Naive thymus-derived CD4-positive, alpha-beta T cell (primary cell): Measurements from ENCODE around the gene DNMT1. TPM values are rescaled to one million over a fixed set of nuclear protein-coding genes. Genes with fewer than 3 reads are reported as not detected.

Experiments
- ATAC-seq: fragments of 150-1000 bp; cut with Tn5 transposase; 2 replicates; pipeline ENCODE4 v1.10.0; 2021; ENCODE audit warnings: mild to moderate bottlenecking, moderate library complexity
- CTCF ChIA-PET: fragments of 350-600 bp; sonication (Branson Sonifier 250); formaldehyde crosslinking; loops from one replicate; lab custom pipeline; 2021; ENCODE audit warnings: antibody characterized with exemption; lab: Charles Lee
- POLR2A ChIA-PET: fragments of 350-600 bp; sonication (Branson Sonifier 250); formaldehyde crosslinking; loops from one replicate; lab custom pipeline; 2021; ENCODE audit warnings: antibody characterized with exemption, inconsistent platforms; lab: Charles Lee
- DNase-seq, 9 donors: peaks; one replicate each; pipeline versions ENCODE4 v3.0.0 to v3.0.0-alpha.2; 2020 to 2022; ENCODE audit warnings: mixed read lengths in 1 of 9
- H3K27ac ChIP-seq: one replicate; pipeline ENCODE4 v1.7.0; 2013; ENCODE audit warnings: mild to moderate bottlenecking, low read depth, low read length, moderate library complexity
- H3K27me3 ChIP-seq, 2 donors: one replicate each; pipeline ENCODE4 v1.7.0; 2013; ENCODE audit warnings: low read length in 2 of 2, mild to moderate bottlenecking in 2 of 2, moderate library complexity in 2 of 2; ENCODE audit not compliant: control insufficient read depth in 2 of 2, insufficient read depth in 2 of 2
- H3K36me3 ChIP-seq, 3 experiments: 1 replicate in 2 of 3; 2 replicates in 1 of 3; pipeline ENCODE4 v1.7.0; 2013; ENCODE audit warnings: low read length in 3 of 3, mild to moderate bottlenecking in 3 of 3, moderate library complexity in 1 of 3; ENCODE audit not compliant: insufficient read depth in 3 of 3, control insufficient read depth in 2 of 3
- H3K4me1 ChIP-seq, 2 donors: one replicate each; pipeline ENCODE4 v1.7.0; 2013; ENCODE audit warnings: low read length in 2 of 2, mild to moderate bottlenecking in 2 of 2, moderate library complexity in 1 of 2; ENCODE audit not compliant: control insufficient read depth in 2 of 2, insufficient read depth in 2 of 2
- H3K4me3 ChIP-seq: 2 replicates; pipeline ENCODE4 v1.7.0; 2013; ENCODE audit warnings: mild to moderate bottlenecking, low read length
- H3K9me3 ChIP-seq, 3 experiments: 1 replicate in 2 of 3; 2 replicates in 1 of 3; pipeline ENCODE4 v1.7.0; 2013; ENCODE audit warnings: low read length in 3 of 3; ENCODE audit not compliant: control insufficient read depth in 2 of 3
- H3K27ac Mint-ChIP-seq, 9 donors: one replicate each; pipeline ENCODE4 v1.8.0; 2020 to 2022; ENCODE audit warnings: mixed read lengths in 9 of 9, mild to moderate bottlenecking in 8 of 9, moderate library complexity in 5 of 9, inconsistent platforms in 2 of 9
- H3K27me3 Mint-ChIP-seq, 5 donors: one replicate each; pipeline ENCODE4 v1.8.0; 2021 to 2022; ENCODE audit warnings: mixed read lengths in 5 of 5, mild to moderate bottlenecking in 1 of 5
- H3K36me3 Mint-ChIP-seq, 5 donors: one replicate each; pipeline ENCODE4 v1.8.0; 2020 to 2022; ENCODE audit warnings: mixed read lengths in 5 of 5, mild to moderate bottlenecking in 3 of 5, inconsistent platforms in 1 of 5
- H3K4me1 Mint-ChIP-seq, 7 donors: one replicate each; pipeline ENCODE4 v1.8.0; 2020 to 2022; ENCODE audit warnings: mixed read lengths in 7 of 7, mild to moderate bottlenecking in 3 of 7, inconsistent platforms in 1 of 7
- H3K4me3 Mint-ChIP-seq, 10 donors: one replicate each; pipeline ENCODE4 v1.8.0; 2020 to 2022; ENCODE audit warnings: mild to moderate bottlenecking in 10 of 10, mixed read lengths in 10 of 10, moderate library complexity in 6 of 10, inconsistent platforms in 2 of 10
- H3K9me3 Mint-ChIP-seq, 11 donors: one replicate each; pipeline ENCODE4 v1.8.0; 2020 to 2022; ENCODE audit warnings: mixed read lengths in 11 of 11, mild to moderate bottlenecking in 4 of 11, inconsistent platforms in 1 of 11, moderate library complexity in 1 of 11
- intact Hi-C, 2 donors: fragments of 100-400 bp; cut with micrococcal nuclease; formaldehyde crosslinking; loops; one replicate each; pipeline ENCODE4 v1.15.1; 2023
- polyA plus RNA-seq, 2 donors: library from polyadenylated mRNA; unstranded; fragments of 300-500 nt; fragmentation: Illumina TruSeq; gene quantifications; one replicate each; pipeline ENCODE4 v1.2.3, GENCODE V29; 2021
- total RNA-seq, 6 experiments: library from RNA in 5 of 6; stranded (reverse) in 5 of 6; gene quantifications; 1 replicate in 5 of 6; 2 replicates in 1 of 6; pipeline ENCODE4 v1.2.3 and lab custom pipeline; 2021 to 2026

DNMT1 gene
- total and polyA plus RNA-seq, 7 experiments from 2014 or later = 113 to 334 (median 187) TPM

- H3K9me3 Mint-ChIP-seq = no peaks in the 10 kb centered on the region
- H3K4me3 Mint-ChIP-seq = no peak overlapping the region
- ATAC-seq (no peak), DNase-seq (no peak)
- ChIA-PET POLR2A (interaction anchor here (1.2 kb wide), 1 partner anchor 15 kb away, joined by 3 read pairs; no protein-coding TSS in a partner anchor), CTCF (no interaction called here)
- intact Hi-C loops = loop anchor here in 1 of 2 donors (5.0 kb wide), 1 partner anchor 208 kb away; the partner anchor contains the start of gene RAVER1
- no peaks in the 10 kb centered on the region for H3K27me3 Mint-ChIP-seq
- Histone ChIP-seq H3K9me3 (no peaks in the 10 kb centered on the region), H3K4me3 (no peak overlapping the region), H3K27me3 (no peaks in the 10 kb centered on the region), H3K4me1 (peaks cover 0 to 3% of the 10 kb centered on the region in 2 donors), H3K36me3 (peaks cover 0 to 3% (median 0%) of the 10 kb centered on the region in 3 experiments), H3K27ac (no peak overlapping the region)
- peak overlapping the region in 3 of 9 donors; percentile 18 to 52 (median 28) for H3K27ac Mint-ChIP-seq
- H3K4me1 Mint-ChIP-seq = peaks cover 5 to 10% (median 8%) of the 10 kb centered on the region in 7 donors
- H3K36me3 Mint-ChIP-seq = peaks cover 0 to 9% (median 4%) of the 10 kb centered on the region in 5 donors
These were observed 70.3 kb downstream of the DNMT1 start for GRCh38 chr19:10124429-10124828.

GRCh38 chr19:10122045-10122444, 72.7 kb downstream of the DNMT1 start:
- Histone ChIP-seq H3K9me3 (no peaks in the 10 kb centered on the region), H3K27me3 (no peaks in the 10 kb centered on the region), H3K36me3 (peaks cover 6 to 22% (median 7%) of the 10 kb centered on the region in 3 experiments), H3K4me1 (peaks cover 10 to 25% of the 10 kb centered on the region in 2 donors), H3K27ac (no peak overlapping the region), H3K4me3 (no peak overlapping the region)
- Mint-ChIP-seq H3K27me3 (no peaks in the 10 kb centered on the region), H3K27ac (peak overlapping the region in 3 of 9 donors; percentile 46 to 54 (median 49)), H3K4me3 (no peak overlapping the region), H3K36me3 (peaks cover 0 to 11% (median 4%) of the 10 kb centered on the region in 5 donors), H3K4me1 (peaks cover 5 to 19% (median 14%) of the 10 kb centered on the region in 7 donors), H3K9me3 (no peaks in the 10 kb centered on the region)
- intact Hi-C loops = loop anchor here in 1 of 2 donors (5.0 kb wide), 1 partner anchor 210 kb away; the partner anchor contains the start of gene RAVER1
- ATAC-seq (no peak), DNase-seq (no peak)
- ChIA-PET POLR2A (interaction anchor here (0.7 to 8.9 kb wide), 4 partner anchors 10 to 340 kb away, joined by 3 to 85 read pairs (median 5); partner anchors contain the start of gene PPAN), CTCF (interaction anchor here (1.1 to 2.1 kb wide), 2 partner anchors 21 to 73 kb away, joined by 4 to 11 read pairs; no protein-coding TSS in a partner anchor)

GRCh38 chr19:10120538-10121189, 74.1 kb downstream of the DNMT1 start:
- ATAC-seq (no peak), DNase-seq (no peak)
- ChIA-PET POLR2A (interaction anchor here (0.6 to 8.9 kb wide), 7 partner anchors 8 to 111 kb away, joined by 3 to 85 read pairs (median 4); partner anchors contain the start of gene PPAN), CTCF (interaction anchor here (0.6 to 2.1 kb wide), 7 partner anchors 11 to 166 kb away, joined by 3 to 11 read pairs (median 4); no protein-coding TSS in a partner anchor)
- Mint-ChIP-seq H3K9me3 (no peaks in the 10 kb centered on the region), H3K36me3 (peaks cover 0 to 12% (median 8%) of the 10 kb centered on the region in 5 donors), H3K27ac (no peak overlapping the region), H3K4me3 (peak overlapping the region in 4 of 10 donors; percentile 15 to 42 (median 34)), H3K27me3 (no peaks in the 10 kb centered on the region), H3K4me1 (peaks cover 5 to 30% (median 15%) of the 10 kb centered on the region in 7 donors)
- H3K27ac ChIP-seq = no peak overlapping the region
- intact Hi-C loops = loop anchor here in 1 of 2 donors (1.0 to 5.0 kb wide), 2 partner anchors 130 to 212 kb away; partner anchors contain the start of gene RAVER1
- no peaks in the 10 kb centered on the region for H3K9me3 ChIP-seq
- H3K4me1 ChIP-seq = peaks cover 10 to 25% of the 10 kb centered on the region in 2 donors
- no peaks in the 10 kb centered on the region for H3K27me3 ChIP-seq
- peaks cover 18 to 36% (median 20%) of the 10 kb centered on the region in 3 experiments for H3K36me3 ChIP-seq
- no peak overlapping the region for H3K4me3 ChIP-seq

DNA sequence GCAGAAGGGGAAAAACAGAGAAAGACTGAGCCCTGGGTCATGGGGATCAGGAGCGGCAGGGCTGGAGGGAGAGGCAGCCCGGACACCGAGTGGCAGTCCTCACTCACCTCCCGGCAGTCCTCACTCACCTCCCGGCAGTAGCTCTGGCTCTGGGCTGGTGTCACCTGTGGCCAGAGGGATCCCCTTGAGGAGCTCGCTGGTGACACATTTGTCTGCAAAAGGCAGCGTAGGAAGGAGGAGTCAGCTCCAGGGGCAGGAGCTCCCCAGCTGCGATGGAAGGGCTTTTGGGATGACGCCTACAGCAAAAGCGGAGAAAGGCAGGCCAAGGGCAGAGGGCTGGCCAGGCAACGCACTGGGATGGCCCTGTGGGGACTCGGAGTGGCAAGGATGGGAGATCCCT, 75.8 kb downstream of the DNMT1 start:
- peak overlapping the region; percentile 99 for H3K4me3 ChIP-seq
- H3K9me3 ChIP-seq = no peaks in the 10 kb centered on the region
- peaks cover 20 to 53% (median 23%) of the 10 kb centered on the region in 3 experiments for H3K36me3 ChIP-seq
- Mint-ChIP-seq H3K27ac (peak overlapping the region in 8 of 9 donors; percentile 84 to 97 (median 90)), H3K36me3 (peaks cover 0 to 8% (median 4%) of the 10 kb centered on the region in 5 donors), H3K9me3 (no peaks in the 10 kb centered on the region), H3K4me3 (peak overlapping the region; percentile 89 to 95 (median 94)), H3K27me3 (no peaks in the 10 kb centered on the region), H3K4me1 (peaks cover 5 to 30% (median 14%) of the 10 kb centered on the region in 7 donors)
- ATAC-seq (no peak), DNase-seq (no peak)
- H3K27ac ChIP-seq = peak overlapping the region; percentile 88
- no peaks in the 10 kb centered on the region for H3K27me3 ChIP-seq
- POLR2A ChIA-PET = interaction anchor here (0.9 to 8.9 kb wide), 4 partner anchors 8 to 24 kb away, joined by 3 to 85 read pairs (median 17); partner anchors contain the start of gene PPAN
- CTCF ChIA-PET = interaction anchor here (0.6 to 1.1 kb wide), 3 partner anchors 11 to 155 kb away, joined by 3 to 6 read pairs (median 5); no protein-coding TSS in a partner anchor
- H3K4me1 ChIP-seq = peaks cover 10 to 25% of the 10 kb centered on the region in 2 donors
- intact Hi-C loops = loop anchor here (1.0 to 2.0 kb wide), 4 partner anchors 13 to 132 kb away; partner anchors contain the start of genes PPAN (in 2 of the 2) and DNMT1 (in 1 of the 2)

DNA sequence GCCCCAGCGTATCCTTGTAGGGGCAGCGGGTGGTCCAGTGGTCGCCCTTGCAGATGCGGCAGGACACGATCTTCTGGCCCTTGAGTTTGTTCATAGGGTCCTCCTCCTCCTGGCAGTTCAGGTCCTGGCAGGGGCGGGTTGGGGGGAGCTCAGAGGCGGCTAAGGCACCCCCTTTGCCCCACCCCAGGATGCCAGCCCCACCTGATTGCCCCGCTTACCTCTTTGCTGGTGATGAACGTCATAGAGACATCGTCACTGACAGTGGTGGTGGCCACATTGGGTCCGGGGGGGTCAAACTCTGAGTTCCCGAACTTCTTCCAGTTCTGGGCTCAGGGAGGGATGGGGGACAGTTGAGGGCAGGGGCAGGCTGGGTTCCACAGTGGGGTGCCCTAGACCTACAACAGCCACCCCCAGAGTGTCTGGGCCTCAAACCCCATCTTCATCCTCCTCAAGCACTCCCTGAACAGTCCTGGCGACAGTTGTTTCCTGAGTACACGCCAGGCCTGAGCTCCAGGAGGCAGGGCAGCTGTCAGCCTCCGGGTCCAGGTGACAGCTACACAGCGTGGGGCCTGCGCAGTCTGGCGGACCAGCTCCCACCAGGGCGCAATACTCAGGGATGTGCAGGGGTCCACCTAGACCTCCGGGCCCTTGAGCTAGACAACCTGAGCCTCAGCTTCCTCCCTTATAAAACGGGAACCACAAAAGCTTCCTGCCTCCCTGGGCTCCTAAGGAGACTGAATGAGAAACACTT, 77.7 kb downstream of the DNMT1 start:
- CTCF ChIA-PET = interaction anchor here (0.7 to 3.1 kb wide), 6 partner anchors 19 to 153 kb away, joined by 3 to 10 read pairs (median 4); no protein-coding TSS in a partner anchor
- POLR2A ChIA-PET = interaction anchor here (0.7 to 8.9 kb wide), 5 partner anchors 11 to 439 kb away, joined by 3 to 85 read pairs (median 3); partner anchors contain the start of gene PPAN
- H3K27ac ChIP-seq = no peak overlapping the region
- no peak for ATAC-seq
- no peak for DNase-seq
- Mint-ChIP-seq H3K27ac (peak overlapping the region in 2 of 9 donors; percentile 17 to 38), H3K4me3 (peak overlapping the region in 4 of 10 donors; percentile 25 to 58 (median 40)), H3K36me3 (peaks cover 0 to 11% (median 4%) of the 10 kb centered on the region in 5 donors), H3K9me3 (peaks cover 0 to 3% (median 0%) of the 10 kb centered on the region in 11 donors), H3K4me1 (peaks cover 5 to 49% (median 29%) of the 10 kb centered on the region in 7 donors), H3K27me3 (no peaks in the 10 kb centered on the region)
- no peaks in the 10 kb centered on the region for H3K9me3 ChIP-seq
- H3K4me3 ChIP-seq = no peak overlapping the region
- H3K36me3 ChIP-seq = peaks cover 20 to 57% (median 23%) of the 10 kb centered on the region in 3 experiments
- intact Hi-C loops = no loop called here
- H3K4me1 ChIP-seq = peaks cover 28 to 39% of the 10 kb centered on the region in 2 donors
- no peaks in the 10 kb centered on the region for H3K27me3 ChIP-seq
